B cell (primary cell): ENCODE results near the gene ACBD3. TPM values are rescaled to one million over a fixed set of nuclear protein-coding genes. Genes with fewer than 3 reads are reported as not detected.
A peak's percentile ranks its signal among the peaks of the same experiment; 100 is the strongest.

Experiments
- ATAC-seq: fragments of 200-7000 bp; cut with Tn5 transposase; one replicate; pipeline ENCODE4 v1.10.0; 2021; ENCODE audit warnings: low read depth, mild to moderate bottlenecking, moderate number of reproducible peaks, moderate library complexity
- CTCF ChIA-PET: fragments of 350-600 bp; sonication (Branson Sonifier 250); formaldehyde crosslinking; loops from one replicate; lab custom pipeline; 2021; ENCODE audit warnings: antibody characterized with exemption, inconsistent platforms; lab: Charles Lee
- POLR2A ChIA-PET: fragments of 350-600 bp; sonication (Branson Sonifier 250); formaldehyde crosslinking; loops from one replicate; lab custom pipeline; 2021; ENCODE audit warnings: antibody characterized with exemption; lab: Charles Lee
- DNase-seq: peaks from one replicate; pipeline ENCODE4 v3.0.0; 2013
- H2AFZ ChIP-seq: 2 replicates; pipeline ENCODE4 v1.6.1; 2012; ENCODE audit warnings: mild to moderate bottlenecking, low read depth, low read length; ENCODE audit not compliant: insufficient read depth, poor library complexity, severe bottlenecking
- H3K27ac ChIP-seq, 2 donors: 1 replicate in 1 of 2; 2 replicates in 1 of 2; pipeline ENCODE4 v1.5.1; 2012 to 2013; ENCODE audit warnings: low read length in 2 of 2, mild to moderate bottlenecking in 2 of 2, moderate library complexity in 1 of 2
- H3K27me3 ChIP-seq, 4 experiments: fragments of 200-600 bp in 1 of 4; sonication (generic) in 1 of 4; replicated peaks in 1 of 4; 1 replicate in 2 of 4; 2 replicates in 2 of 4; pipeline versions ENCODE4 v1.6.1 to v1.7.0; 2013 to 2016; ENCODE audit warnings: low read length in 3 of 4, mild to moderate bottlenecking in 2 of 4, mixed read lengths in 1 of 4, moderate library complexity in 1 of 4; ENCODE audit not compliant: insufficient read depth in 4 of 4, control insufficient read depth in 3 of 4; ENCODE audit errors: control extremely low read depth in 1 of 4
- H3K36me3 ChIP-seq, 2 experiments: replicated peaks in 1 of 2; 1 replicate in 1 of 2; 2 replicates in 1 of 2; pipeline versions ENCODE4 v1.6.1 to v1.7.1; 2013; ENCODE audit warnings: low read length in 1 of 2; ENCODE audit not compliant: insufficient read depth in 2 of 2, control insufficient read depth in 1 of 2; ENCODE audit errors: control extremely low read depth in 1 of 2, extremely low read depth in 1 of 2
- H3K4me1 ChIP-seq, 2 donors: fragments of 200-600 bp in 1 of 2; sonication (generic) in 1 of 2; 1 replicate in 1 of 2; 2 replicates in 1 of 2; pipeline versions ENCODE4 v1.5.1 to v1.6.1; 2013 to 2017; ENCODE audit warnings: low read length in 2 of 2; ENCODE audit not compliant: control insufficient read depth in 2 of 2, insufficient read depth in 2 of 2
- H3K4me2 ChIP-seq: replicated peaks from 2 replicates; pipeline ENCODE3; 2012; ENCODE audit warnings: mild to moderate bottlenecking, low read depth, low read length; ENCODE audit not compliant: poor library complexity, severe bottlenecking
- H3K4me3 ChIP-seq, 5 experiments: fragments of 200-600 bp in 1 of 5; sonication (generic) in 1 of 5; 1 replicate in 3 of 5; 2 replicates in 2 of 5; pipeline versions ENCODE4 v1.5.1 to v1.7.0; 2011 to 2016; ENCODE audit warnings: low read length in 4 of 5, mild to moderate bottlenecking in 4 of 5, low read depth in 2 of 5, control low read depth in 1 of 5, moderate library complexity in 1 of 5; ENCODE audit not compliant: insufficient read depth in 1 of 5; ENCODE audit errors: control extremely low read depth in 1 of 5, extremely low read depth in 1 of 5
- H3K79me2 ChIP-seq: fragments of 200-600 bp; sonication (generic); one replicate; pipeline ENCODE4 v1.6.0; 2016; ENCODE audit warnings: low read length; ENCODE audit not compliant: control insufficient read depth, insufficient read depth
- H3K9ac ChIP-seq: fragments of 200-600 bp; sonication (generic); 2 replicates; pipeline ENCODE4 v1.6.1; 2017; ENCODE audit warnings: mild to moderate bottlenecking, low read length, moderate library complexity
- H3K9me3 ChIP-seq, 3 donors: one replicate each; pipeline versions ENCODE4 v1.6.1 to v1.7.1; 2013; ENCODE audit warnings: low read length in 2 of 3; ENCODE audit not compliant: control insufficient read depth in 2 of 3, insufficient read depth in 1 of 3; ENCODE audit errors: control extremely low read depth in 1 of 3
- H4K20me1 ChIP-seq: 2 replicates; pipeline ENCODE4 v1.6.0; 2012; ENCODE audit warnings: mild to moderate bottlenecking, low read length; ENCODE audit not compliant: insufficient read depth, control insufficient read depth, poor library complexity, severe bottlenecking
- H3K27ac Mint-ChIP-seq: one replicate; pipeline ENCODE4 v1.8.0; 2021; ENCODE audit warnings: mixed read lengths
- H3K27me3 Mint-ChIP-seq: one replicate; pipeline ENCODE4 v1.8.0; 2021; ENCODE audit warnings: mixed read lengths
- H3K4me1 Mint-ChIP-seq: one replicate; pipeline ENCODE4 v1.8.0; 2021; ENCODE audit warnings: mixed read lengths
- H3K4me3 Mint-ChIP-seq: one replicate; pipeline ENCODE4 v1.8.0; 2021; ENCODE audit warnings: mixed read lengths
- H3K9me3 Mint-ChIP-seq: one replicate; pipeline ENCODE4 v1.8.0; 2022; ENCODE audit warnings: mixed read lengths; ENCODE audit not compliant: insufficient read depth
- CTCF ChIP-seq: fragments of 200-600 bp; IDR thresholded peaks from one replicate; pipeline ENCODE4 v1.8.0; 2022; ENCODE audit warnings: antibody characterized with exemption, mild to moderate bottlenecking
- EZH2 ChIP-seq: IDR thresholded peaks from 2 replicates; pipeline ENCODE4 v1.6.1; 2012; ENCODE audit warnings: borderline replicate concordance, low read depth, mild to moderate bottlenecking, moderate library complexity, low read length; ENCODE audit not compliant: insufficient read depth, poor library complexity, severe bottlenecking
- WGBS: methylation state at CpG from one replicate; pipeline ENCODE4 v1.1.5; 2013; ENCODE audit warnings: missing lambda C conversion rate; ENCODE audit not compliant: insufficient coverage; 5-methylcytosine and 5-hydroxymethylcytosine counted together
- intact Hi-C: fragments of 100-400 bp; cut with micrococcal nuclease; formaldehyde crosslinking; loops from one replicate; pipeline ENCODE4 v1.10.0; 2022
- polyA plus RNA-seq: library from polyadenylated mRNA; depleted of rRNA; stranded (reverse); fragments of >200 nt; gene quantifications from 2 replicates; pipeline ENCODE4 v1.2.3, GENCODE V29; 2012
- total RNA-seq, 2 donors: library from RNA; stranded (reverse); fragments of 120-200 nt in 1 of 2; gene quantifications; 1 replicate in 1 of 2; 2 replicates in 1 of 2; pipeline versions ENCODE4 v1.2.3 to v1.2.4, GENCODE V29; 2013 to 2022

Gene ACBD3
- total and polyA plus RNA-seq, 2 donors (not counting 1 experiment from before 2014, with no cell fraction given) = 16.2 to 60.6 TPM

- ATAC-seq (no peak), DNase-seq (no peak)
- H3K27me3 ChIP-seq = no peaks in the 10 kb centered on the region
- peaks cover 3 to 7% of the 10 kb centered on the region in 2 experiments for H3K36me3 ChIP-seq
- no CpG with 5 or more reads among the region's 3 CpGs for WGBS
- no peaks in the 10 kb centered on the region for H4K20me1 ChIP-seq
- CTCF ChIA-PET = no interaction called here
- intact Hi-C loops = no loop called here
- peak overlapping the region; percentile 55 for H3K4me2 ChIP-seq
- peaks cover 0 to 8% of the 10 kb centered on the region in 2 donors for H3K4me1 ChIP-seq
- Mint-ChIP-seq H3K4me1 (peaks cover 7% of the 10 kb centered on the region), H3K27me3 (no peaks in the 10 kb centered on the region), H3K27ac (no peak overlapping the region), H3K9me3 (no peaks in the 10 kb centered on the region), H3K4me3 (no peak overlapping the region)
- no peak overlapping the region for H3K4me3 ChIP-seq
- no peak overlapping the region for H3K9ac ChIP-seq
- TF ChIP-seq CTCF (no peak), EZH2 (no peak)
- no peaks in the 10 kb centered on the region for H3K79me2 ChIP-seq
- no peaks in the 10 kb centered on the region for H3K9me3 ChIP-seq
- no peak overlapping the region for H3K27ac ChIP-seq
- POLR2A ChIA-PET = no interaction called here
- H2AFZ ChIP-seq = no peak overlapping the region
Observed at GRCh38 chr1:226233806-226234205, 47.3 kb upstream of the ACBD3 start.

GRCh38 chr1:226233293-226233692 lies 46.8 kb upstream of the ACBD3 start:
- intact Hi-C loops = no loop called here
- ChIA-PET CTCF (no interaction called here), POLR2A (no interaction called here)
- TF ChIP-seq EZH2 (no peak), CTCF (no peak)
- H3K9ac ChIP-seq = no peak overlapping the region
- H3K4me3 ChIP-seq = no peak overlapping the region
- no peak overlapping the region for H2AFZ ChIP-seq
- H3K4me2 ChIP-seq = peak overlapping the region; percentile 55
- H3K4me3 Mint-ChIP-seq = no peak overlapping the region
- peaks cover 0 to 8% of the 10 kb centered on the region in 2 donors for H3K4me1 ChIP-seq
- H3K79me2 ChIP-seq = no peaks in the 10 kb centered on the region
- ATAC-seq (peak; percentile 61), DNase-seq (peak; percentile 50)
- no peak overlapping the region for H3K27ac ChIP-seq
- H3K27ac Mint-ChIP-seq = no peak overlapping the region
- H3K36me3 ChIP-seq = peaks cover 3 to 7% of the 10 kb centered on the region in 2 experiments
- WGBS = 8% methylated on average over 2 of the region's 6 CpGs
- no peaks in the 10 kb centered on the region for H3K9me3 Mint-ChIP-seq
- H3K9me3 ChIP-seq = no peaks in the 10 kb centered on the region
- H3K27me3 ChIP-seq = no peaks in the 10 kb centered on the region
- H3K4me1 Mint-ChIP-seq = peaks cover 7% of the 10 kb centered on the region
- no peaks in the 10 kb centered on the region for H4K20me1 ChIP-seq
- H3K27me3 Mint-ChIP-seq = no peaks in the 10 kb centered on the region
